Upper lobe of left lung (tissue), 4 donors: ENCODE results near the gene PRKN.

Experiments used
- CTCF ChIP-seq, 6 experiments: fragments of 450-650 bp in 4 of 6; fragments of 200-600 bp in 2 of 6; sonication (generic) in 2 of 6; IDR thresholded peaks; one replicate each; pipeline ENCODE4 v1.5.1; 2016 to 2019; ENCODE audit warnings: antibody characterized with exemption in 6 of 6
- EP300 ChIP-seq, 4 donors: sonication (generic); formaldehyde crosslinking; IDR thresholded peaks; one replicate each; pipeline ENCODE4 v1.5.1; 2017; ENCODE audit warnings: antibody characterized with exemption in 4 of 4, control low read depth in 2 of 4
- POLR2A ChIP-seq, 4 donors: fragments of 450-650 bp; IDR thresholded peaks; one replicate each; pipeline ENCODE4 v1.5.1; 2016 to 2017; ENCODE audit warnings: antibody characterized with exemption in 4 of 4, mild to moderate bottlenecking in 2 of 4
- POLR2AphosphoS5 ChIP-seq, 2 donors: sonication (generic); formaldehyde crosslinking; IDR thresholded peaks; one replicate each; pipeline ENCODE4 v1.5.1; 2017; ENCODE audit warnings: antibody characterized with exemption in 2 of 2

- no peak for TF ChIP-seq POLR2AphosphoS5 (IDR thresholded peaks at IDR 0.05)
- TF ChIP-seq CTCF (IDR thresholded peaks at IDR 0.05), result no peak
- TF ChIP-seq POLR2A (IDR thresholded peaks at IDR 0.05), result no peak
- no peak for TF ChIP-seq EP300 (IDR thresholded peaks at IDR 0.05)
Measured at GRCh38 chr6:161826512-161826911, 901.1 kb downstream of the PRKN start.
